GM11168 (cell line): Measurements from ENCODE around the gene GH2.
"Not testable (repeated sequence)": the region's sequence is repeated elsewhere in the genome, so short reads cannot be mapped to it uniquely, and the experiment has no call there.

Experiments used
- in situ Hi-C: fragments of 300-500 bp; cut with MboI; formaldehyde crosslinking; loops from one replicate; pipeline ENCODE4 v1.12.0; 2022; ENCODE audit warnings: low sequenced_read_pairs; ENCODE audit not compliant: unreplicated experiment

GH2 gene

DNA sequence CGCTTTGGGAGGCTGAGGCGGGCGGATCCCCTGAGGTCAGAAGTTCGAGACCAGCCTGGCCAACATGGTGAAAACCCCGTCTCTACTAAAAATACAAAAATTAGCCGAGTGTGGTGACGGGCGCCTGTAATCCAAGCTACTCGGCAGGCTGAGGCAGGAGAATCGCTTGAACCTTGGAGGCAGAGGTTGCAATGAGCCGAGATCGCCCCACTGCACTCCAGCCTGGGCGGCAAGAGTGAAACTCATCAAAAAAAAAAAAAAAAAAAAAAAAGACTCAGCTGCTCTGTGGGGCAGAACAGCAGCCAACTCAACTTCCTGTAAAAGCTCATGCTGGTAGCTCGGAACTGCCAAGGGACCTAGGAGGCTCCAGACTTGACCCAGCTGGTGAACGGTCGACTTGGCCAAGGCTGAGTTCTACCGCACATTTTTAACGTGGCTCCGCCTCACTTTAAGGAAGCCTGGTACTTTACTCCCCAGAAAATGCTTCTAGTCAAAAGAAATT is 38.3 kb downstream of the GH2 start:
- in situ Hi-C loops, result not testable (repeated sequence)

DNA sequence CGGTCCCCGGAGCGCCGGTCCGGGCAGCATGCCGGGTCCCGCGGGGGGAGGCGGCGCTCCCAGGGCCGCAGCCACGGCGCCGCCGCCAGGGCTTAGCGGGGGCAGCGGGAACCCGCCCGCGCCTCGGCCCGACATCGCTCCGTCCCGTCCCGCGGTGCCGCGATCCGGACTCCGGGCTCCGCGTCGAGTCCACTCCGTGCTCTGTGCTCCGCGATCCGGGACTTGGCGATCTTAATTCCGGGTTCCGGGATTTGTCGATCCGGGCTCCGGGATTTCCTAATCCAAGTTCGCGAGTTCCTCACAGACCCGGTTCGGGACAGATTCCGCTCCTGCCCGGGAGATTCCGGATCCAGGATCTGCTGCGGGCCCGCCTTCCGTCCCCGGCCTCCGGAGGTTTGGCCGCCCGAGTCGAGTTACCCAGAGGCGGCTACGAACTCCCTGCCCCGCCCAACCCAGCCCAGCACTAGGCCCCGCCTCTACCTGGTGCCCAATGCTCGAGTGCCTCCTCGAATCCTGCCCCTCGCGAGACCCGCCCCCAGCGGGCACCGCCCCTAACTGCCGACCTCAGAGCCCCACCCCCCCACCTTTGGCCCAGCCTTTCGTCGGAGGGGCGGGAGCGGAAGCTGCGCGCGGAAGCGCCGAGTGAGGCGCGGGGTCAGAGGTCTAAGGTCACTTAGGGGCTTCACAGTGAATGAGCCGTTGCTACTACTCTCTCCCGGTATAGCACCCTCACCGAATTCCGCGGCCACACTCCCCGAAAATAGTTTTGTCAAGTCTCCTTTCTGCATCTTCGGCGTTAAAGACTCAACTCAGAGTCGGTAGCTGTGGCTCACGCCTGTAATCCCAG is 39.0 kb downstream of the GH2 start, which contains the start of gene SMARCD2:
Gene SMARCD2, minus strand, starts transcription at position 146 of the 847 bp plus-strand sequence. Its CDS starts 11 bp downstream, at position 135.
- in situ Hi-C loops, result no loop called here

GRCh38 chr17:63842173-63842539 is 39.6 kb downstream of the GH2 start:
- in situ Hi-C loops, result no loop called here

DNA sequence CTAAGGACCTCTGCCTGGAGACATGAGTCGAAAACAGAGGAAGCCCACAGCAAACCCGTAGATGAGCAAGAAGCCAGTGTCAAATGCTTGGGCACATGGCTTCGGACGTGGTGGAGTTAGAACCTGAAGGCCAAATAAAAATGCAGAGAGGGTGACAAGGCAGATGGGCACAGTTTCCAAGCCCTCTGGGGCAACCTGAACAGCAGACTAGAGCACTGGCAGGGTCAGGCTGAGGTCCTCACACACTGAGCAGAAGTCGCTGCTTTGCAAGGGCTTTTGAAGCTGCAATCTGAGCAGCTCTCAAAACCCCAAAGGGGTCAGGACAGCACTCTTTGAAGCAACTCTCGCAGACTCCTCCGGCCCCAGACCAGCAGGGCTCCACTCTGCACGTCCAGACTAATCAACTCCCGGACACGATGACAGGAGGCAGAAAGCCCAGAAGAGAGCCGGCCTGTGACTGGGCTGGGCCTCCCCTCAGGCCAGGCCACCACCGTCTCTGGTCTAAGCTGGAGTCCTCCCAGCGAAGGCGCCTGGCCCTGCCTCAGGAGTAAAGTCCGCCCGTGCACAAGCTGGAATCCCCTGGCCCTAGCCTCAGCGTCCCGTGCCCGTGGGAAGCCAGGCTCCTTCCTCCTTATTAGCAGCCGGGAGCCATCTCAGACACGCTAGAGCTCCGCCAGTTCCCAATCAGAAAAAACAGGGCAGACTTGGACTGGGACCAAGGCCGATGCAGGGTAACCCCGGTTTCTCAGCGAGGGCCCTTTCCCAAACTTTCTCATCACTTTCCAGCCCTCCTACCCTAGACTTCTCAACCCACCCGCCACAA is 40.2 kb downstream of the GH2 start:
- in situ Hi-C loops, result no loop called here

DNA sequence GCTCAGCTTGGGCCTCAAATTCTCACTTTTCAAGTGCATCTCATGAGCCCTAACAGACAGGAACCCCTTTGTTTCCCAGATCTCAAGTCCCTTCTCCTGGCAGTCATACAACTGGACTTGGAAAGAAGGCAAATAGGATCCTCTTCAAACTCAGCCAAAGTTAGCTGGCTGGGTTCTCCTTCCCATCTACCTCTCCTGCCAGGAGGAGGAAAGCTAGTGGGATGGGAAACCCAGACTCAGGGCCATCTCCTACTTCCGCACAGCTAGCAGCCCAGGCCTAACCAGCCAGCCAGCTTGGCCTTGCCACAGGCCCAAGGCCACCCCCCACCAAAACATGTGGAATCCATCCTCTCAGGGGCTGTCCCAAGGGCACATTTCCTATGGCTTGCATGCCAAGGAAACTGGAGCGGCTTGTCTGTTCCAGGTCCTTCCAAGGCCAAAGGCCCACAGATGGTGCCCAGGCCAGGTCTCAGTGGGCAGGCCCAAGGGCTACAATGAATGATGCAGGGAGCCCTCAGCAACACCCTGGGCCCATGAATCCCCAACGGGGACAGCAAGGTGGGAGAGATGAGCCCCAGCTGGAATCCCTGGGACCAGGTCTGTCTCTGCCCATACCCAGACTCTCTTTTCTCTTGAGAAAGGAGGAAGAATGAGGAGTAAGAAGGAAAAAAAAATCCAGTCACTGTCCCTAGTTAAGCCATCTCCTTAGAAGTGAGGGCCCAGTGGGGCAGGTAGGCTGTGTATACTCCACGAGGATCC is 41.0 kb downstream of the GH2 start:
- in situ Hi-C loops, result no loop called here

DNA sequence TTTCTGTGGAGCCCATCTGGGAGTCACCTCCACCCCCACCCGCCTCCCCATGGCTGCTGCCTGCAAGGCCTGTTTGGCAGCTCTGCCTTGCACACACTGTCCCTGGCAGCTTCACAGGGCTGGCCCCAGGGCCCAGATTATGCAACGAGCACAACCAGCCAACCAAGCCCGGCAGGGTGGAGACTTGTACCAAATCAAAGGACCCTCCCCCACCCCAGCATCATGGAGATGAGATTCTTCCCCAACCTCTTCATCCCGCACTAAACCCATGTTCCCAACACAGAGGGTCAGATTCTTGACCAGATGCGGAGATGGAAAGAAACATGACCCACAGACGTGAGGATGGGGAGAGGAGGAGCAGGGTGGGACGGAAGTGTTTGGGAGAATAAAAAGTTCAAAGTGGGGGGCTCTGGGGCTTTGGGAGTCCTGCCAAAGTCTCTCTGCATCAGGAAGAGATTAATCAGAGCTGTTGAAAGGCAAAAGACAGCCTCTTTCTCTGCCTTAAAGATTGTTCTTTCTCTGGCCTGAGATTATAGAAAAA is 43.0 kb downstream of the GH2 start:
- in situ Hi-C loops, result no loop called here

- in situ Hi-C loops, result no loop called here
Measured at GRCh38 chr17:63837962-63838600, 43.7 kb downstream of the GH2 start.

GRCh38 chr17:63837480-63837879 is 44.3 kb downstream of the GH2 start:
- in situ Hi-C loops, result no loop called here

- in situ Hi-C loops, result no loop called here
Measured at GRCh38 chr17:63836811-63837210, 44.9 kb downstream of the GH2 start.

GRCh38 chr17:63835167-63835720 is 46.5 kb downstream of the GH2 start:
- in situ Hi-C loops, result no loop called here

GRCh38 chr17:63834431-63835166 is 47.1 kb downstream of the GH2 start:
- in situ Hi-C loops, result no loop called here

GRCh38 chr17:63833741-63834373 is 47.9 kb downstream of the GH2 start:
- in situ Hi-C loops, result no loop called here

DNA sequence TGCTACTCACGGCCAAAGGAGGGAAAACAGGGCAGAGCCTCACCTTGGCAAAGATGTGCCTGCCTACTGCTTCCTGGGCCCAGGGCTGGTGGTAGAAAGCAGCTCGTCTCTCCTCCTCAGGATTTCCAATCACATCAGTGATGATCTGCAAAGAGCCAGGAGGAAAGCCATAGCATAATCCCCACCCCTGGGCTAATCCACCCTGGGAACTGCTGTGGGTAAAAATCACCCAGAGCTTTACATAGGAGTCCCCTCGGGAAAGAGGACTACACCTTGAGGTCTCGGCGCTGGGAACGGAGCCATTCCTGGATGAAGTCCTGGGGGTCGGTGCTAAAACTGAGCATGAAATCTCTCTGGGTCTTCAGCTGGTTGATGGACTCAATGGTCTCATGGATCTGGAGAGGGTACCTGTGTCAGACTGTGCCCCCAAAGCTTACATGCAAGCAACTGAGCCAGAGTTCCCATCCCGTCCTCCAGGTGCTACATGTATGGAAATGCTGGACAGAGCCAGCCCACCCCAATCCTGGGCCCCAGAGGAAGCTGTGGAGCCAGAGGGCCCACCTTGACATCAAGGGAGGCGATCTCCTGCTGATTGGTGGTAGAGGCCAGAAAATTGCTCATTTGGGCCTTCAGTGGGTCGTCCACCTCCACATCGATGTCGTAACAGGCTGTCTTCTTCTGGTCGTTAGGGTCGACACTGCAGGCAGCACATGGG is 48.6 kb downstream of the GH2 start:
- in situ Hi-C loops, result no loop called here

DNA sequence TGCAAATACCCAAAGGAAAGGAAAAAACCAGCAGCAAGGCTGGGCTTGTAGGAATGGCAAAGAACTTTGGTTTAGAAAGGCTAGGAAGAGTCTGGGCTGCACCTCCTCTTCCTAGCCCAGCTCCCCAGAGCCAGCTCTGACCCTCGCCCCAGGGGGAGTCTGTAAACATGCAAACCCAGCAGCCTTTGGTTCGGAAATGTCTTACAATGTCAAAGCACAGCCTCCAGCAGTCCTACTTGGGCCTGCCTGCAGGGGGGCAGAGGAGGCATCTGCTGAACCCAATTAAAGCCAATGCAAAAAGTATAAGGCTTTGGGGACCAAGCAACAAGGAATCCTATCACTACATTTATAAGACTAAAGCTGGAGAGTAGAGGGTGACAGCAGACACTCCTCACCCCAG is 49.3 kb downstream of the GH2 start:
- in situ Hi-C loops, result no loop called here

GRCh38 chr17:63832014-63832413 is 49.7 kb downstream of the GH2 start:
- in situ Hi-C loops, result no loop called here

DNA sequence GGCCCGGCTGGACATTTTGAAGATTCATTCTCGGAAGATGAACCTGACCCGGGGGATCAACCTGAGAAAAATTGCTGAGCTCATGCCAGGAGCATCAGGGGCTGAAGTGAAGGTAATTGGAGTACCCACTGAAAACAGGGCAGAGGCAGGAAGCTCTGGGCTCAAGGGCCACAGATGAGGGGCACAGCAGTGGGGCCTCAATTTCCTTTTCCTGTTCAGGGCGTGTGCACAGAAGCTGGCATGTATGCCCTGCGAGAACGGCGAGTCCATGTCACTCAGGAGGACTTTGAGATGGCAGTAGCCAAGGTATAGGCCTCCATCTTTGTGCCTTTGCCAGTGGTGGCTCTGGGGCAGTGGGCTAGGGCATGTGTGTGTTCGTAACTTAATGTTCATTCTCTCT is 50.2 kb downstream of the GH2 start:
- in situ Hi-C loops, result no loop called here

DNA sequence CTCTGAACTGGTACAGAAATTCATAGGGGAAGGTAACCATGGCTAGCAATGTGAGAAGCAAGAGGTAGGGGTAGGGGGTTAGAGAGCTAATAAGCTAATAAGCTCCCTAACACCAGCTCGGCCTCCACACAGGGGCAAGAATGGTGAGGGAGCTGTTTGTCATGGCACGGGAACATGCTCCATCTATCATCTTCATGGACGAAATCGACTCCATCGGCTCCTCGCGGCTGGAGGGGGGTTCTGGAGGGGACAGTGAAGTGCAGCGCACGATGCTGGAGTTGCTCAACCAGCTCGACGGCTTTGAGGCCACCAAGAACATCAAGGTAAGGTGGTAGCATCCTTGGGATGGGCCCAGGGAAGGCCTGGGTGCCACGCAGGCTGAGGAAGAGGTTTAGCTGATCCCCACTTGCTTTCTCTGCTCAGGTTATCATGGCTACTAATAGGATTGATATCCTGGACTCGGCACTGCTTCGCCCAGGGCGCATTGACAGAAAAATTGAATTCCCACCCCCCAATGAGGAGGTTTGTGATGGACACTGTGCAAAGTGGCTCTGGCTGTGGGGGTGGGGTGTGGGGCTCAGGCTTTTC is 50.7 kb downstream of the GH2 start:
- in situ Hi-C loops, result no loop called here
